Stomach (tissue), 9 donors: ENCODE measurements around the gene TFCP2L1. TPM values are rescaled to one million over a fixed set of nuclear protein-coding genes. Genes with fewer than 3 reads are reported as not detected.

Experiments
- DNase-seq, 2 donors: peaks; one replicate each; pipeline versions ENCODE4 v3.0.0 to v3.0.0-alpha.2; 2013 to 2019
- H3K27ac ChIP-seq, 5 donors: fragments of 200-600 bp in 4 of 5; sonication (generic) in 4 of 5; one replicate each; pipeline ENCODE4 v1.5.1; 2013 to 2019; ENCODE audit warnings: mild to moderate bottlenecking in 1 of 5, moderate library complexity in 1 of 5
- H3K27me3 ChIP-seq, 3 donors: fragments of 200-600 bp; sonication (generic); one replicate each; pipeline ENCODE4 v1.5.1; 2017 to 2019; ENCODE audit warnings: mixed run types in 1 of 3
- H3K36me3 ChIP-seq, 4 donors: fragments of 200-600 bp; sonication (generic); 1 replicate in 3 of 4; 2 replicates in 1 of 4; pipeline ENCODE4 v1.5.1; 2016 to 2019
- H3K4me1 ChIP-seq, 4 donors: fragments of 200-600 bp; sonication (generic); one replicate each; pipeline ENCODE4 v1.5.1; 2016 to 2019
- H3K4me3 ChIP-seq, 4 donors: fragments of 200-600 bp; sonication (generic) in 3 of 4; one replicate each; pipeline ENCODE4 v1.5.1; 2016 to 2019; ENCODE audit warnings: mild to moderate bottlenecking in 1 of 4
- H3K9me3 ChIP-seq, 4 donors: fragments of 200-600 bp; sonication (generic); one replicate each; pipeline ENCODE4 v1.5.1; 2016 to 2019
- CTCF ChIP-seq, 7 experiments: fragments of 450-650 bp in 4 of 7; fragments of 200-600 bp in 3 of 7; sonication (generic) in 3 of 7; IDR thresholded peaks; one replicate each; pipeline ENCODE4 v1.5.1; 2016 to 2019; ENCODE audit warnings: antibody characterized with exemption in 7 of 7, control low read depth in 2 of 7, mild to moderate bottlenecking in 1 of 7
- EP300 ChIP-seq: sonication (generic); formaldehyde crosslinking; IDR thresholded peaks from one replicate; pipeline ENCODE4 v1.6.1; 2017; ENCODE audit warnings: antibody characterized with exemption
- POLR2A ChIP-seq, 4 donors: fragments of 450-650 bp; IDR thresholded peaks; one replicate each; pipeline ENCODE4 v1.6.1; 2016; ENCODE audit warnings: antibody characterized with exemption in 4 of 4, control low read depth in 2 of 4, mild to moderate bottlenecking in 1 of 4, moderate library complexity in 1 of 4
- POLR2AphosphoS5 ChIP-seq, 3 donors: sonication (generic); formaldehyde crosslinking; IDR thresholded peaks; one replicate each; pipeline ENCODE4 v1.6.1; 2016; ENCODE audit warnings: antibody characterized with exemption in 3 of 3
- WGBS, 5 donors: extraction: QIAGEN DNeasy Blood & Tissue Kit in 3 of 5; methylation state at CpG; one replicate each; pipeline versions ENCODE4 v1.1.5 to v1.1.7; 2013 to 2018; 5-methylcytosine and 5-hydroxymethylcytosine counted together
- intact Hi-C: fragments of 100-400 bp; cut with DNase I; formaldehyde crosslinking; loops from one replicate; pipeline ENCODE4 v1.15.1; 2023; ENCODE audit warnings: low total_unique reads
- polyA plus RNA-seq, 3 donors: library from polyadenylated mRNA; stranded (reverse); fragments of 200-250 nt; gene quantifications; one replicate each; pipeline ENCODE4 v1.2.3, GENCODE V29; 2013
- total RNA-seq, 5 donors: library from RNA; depleted of rRNA; stranded (reverse); fragments of >200 nt; gene quantifications; one replicate each; pipeline versions ENCODE4 v1.1.0 to v1.2.3, GENCODE V29; 2014 to 2016
- donor health status: healthy with polysubstance abuse.
- donor health status: Bipolar disorder and iron deficiency.
- donor health status: healthy.

TFCP2L1 gene
- total and polyA plus RNA-seq, 8 donors, result 6.8 to 154 (median 36.9) TPM

- Histone ChIP-seq H3K36me3 (peaks cover 13 to 62% (median 51%) of the 10 kb centered on the region in 4 donors), H3K27ac (no peak overlapping the region), H3K4me1 (no peaks in the 10 kb centered on the region), H3K9me3 (no peaks in the 10 kb centered on the region), H3K27me3 (no peaks in the 10 kb centered on the region), H3K4me3 (no peak overlapping the region)
- 80 to 92% (median 90%) methylated on average over 13 to 15 of the region's 15 CpGs for WGBS, 5 donors
- no peak for TF ChIP-seq CTCF (IDR thresholded peaks at IDR 0.05)
- intact Hi-C loops, result no loop called here
- DNase-seq, result no peak
Observed at GRCh38 chr2:121246704-121247255, 38.2 kb downstream of the TFCP2L1 start.

- intact Hi-C loops, result no loop called here
- H3K27me3 ChIP-seq, result no peaks in the 10 kb centered on the region
- no peak overlapping the region for H3K27ac ChIP-seq
- peaks cover 15 to 71% (median 60%) of the 10 kb centered on the region in 4 donors for H3K36me3 ChIP-seq
- H3K4me1 ChIP-seq, result no peaks in the 10 kb centered on the region
- 87 to 93% (median 91%) methylated on average over 4 of the region's 4 CpGs for WGBS, 5 donors
- H3K9me3 ChIP-seq, result no peaks in the 10 kb centered on the region
- H3K4me3 ChIP-seq, result no peak overlapping the region
- DNase-seq, result no peak
- no peak for TF ChIP-seq POLR2AphosphoS5 (IDR thresholded peaks at IDR 0.05)
- no peak for TF ChIP-seq CTCF (IDR thresholded peaks at IDR 0.05)
- no peak for TF ChIP-seq POLR2A (IDR thresholded peaks at IDR 0.05)
- TF ChIP-seq EP300, result no peak
Observed at GRCh38 chr2:121245913-121246312, 39.1 kb downstream of the TFCP2L1 start.

- no peaks in the 10 kb centered on the region for H3K4me1 ChIP-seq
- WGBS, 5 donors, result 81 to 88% (median 86%) methylated on average over 11 to 13 of the region's 13 CpGs
- DNase-seq, result no peak
- H3K4me3 ChIP-seq, result no peak overlapping the region
- H3K27ac ChIP-seq, result no peak overlapping the region
- no peaks in the 10 kb centered on the region for H3K9me3 ChIP-seq
- no peak for TF ChIP-seq CTCF (IDR thresholded peaks at IDR 0.05)
- no peak for TF ChIP-seq POLR2AphosphoS5 (IDR thresholded peaks at IDR 0.05)
- TF ChIP-seq EP300, result no peak
- no peak for TF ChIP-seq POLR2A (IDR thresholded peaks at IDR 0.05)
- intact Hi-C loops, result no loop called here
- H3K27me3 ChIP-seq, result no peaks in the 10 kb centered on the region
- H3K36me3 ChIP-seq, result peaks cover 19 to 77% (median 66%) of the 10 kb centered on the region in 4 donors
Observed at GRCh38 chr2:121245120-121245820, 39.7 kb downstream of the TFCP2L1 start.

- peaks cover 22 to 83% (median 73%) of the 10 kb centered on the region in 4 donors for H3K36me3 ChIP-seq
- no peak overlapping the region for H3K4me3 ChIP-seq
- no peaks in the 10 kb centered on the region for H3K27me3 ChIP-seq
- H3K9me3 ChIP-seq, result no peaks in the 10 kb centered on the region
- TF ChIP-seq CTCF (IDR thresholded peaks at IDR 0.05) (no peak), POLR2A (IDR thresholded peaks at IDR 0.05) (no peak), EP300 (no peak), POLR2AphosphoS5 (IDR thresholded peaks at IDR 0.05) (no peak)
- no peak for DNase-seq
- H3K27ac ChIP-seq, result no peak overlapping the region
- no peaks in the 10 kb centered on the region for H3K4me1 ChIP-seq
- intact Hi-C loops, result no loop called here
- whole genome bisulfite sequencing, 5 donors, result 84 to 100% (median 92%) methylated on average over 9 to 11 of the region's 11 CpGs
Observed at GRCh38 chr2:121244616-121245015, 40.4 kb downstream of the TFCP2L1 start.
